Rectal smooth muscle tissue (tissue), 1 donor: ENCODE measurements around the gene FIGLA.
"Not testable (repeated sequence)": the region's sequence is repeated elsewhere in the genome, so short reads cannot be mapped to it uniquely, and the experiment has no call there.

ENCODE experiments used
- H3K27ac ChIP-seq: one replicate; pipeline ENCODE4 v1.7.0; 2013; ENCODE audit warnings: low read depth, low read length, inconsistent platforms
- H3K27me3 ChIP-seq: one replicate; pipeline ENCODE4 v1.7.0; 2013; ENCODE audit warnings: low read length; ENCODE audit not compliant: control insufficient read depth, insufficient read depth
- H3K36me3 ChIP-seq: one replicate; pipeline ENCODE4 v1.7.0; 2013; ENCODE audit warnings: low read length; ENCODE audit not compliant: control insufficient read depth, insufficient read depth
- H3K4me1 ChIP-seq: one replicate; pipeline ENCODE4 v1.7.0; 2013; ENCODE audit warnings: low read length; ENCODE audit not compliant: control insufficient read depth, insufficient read depth
- H3K4me3 ChIP-seq: one replicate; pipeline ENCODE4 v1.7.0; 2013; ENCODE audit warnings: low read length
- H3K9ac ChIP-seq: one replicate; pipeline ENCODE4 v1.7.0; 2013; ENCODE audit warnings: low read length

FIGLA gene

GRCh38 chr2:70806013-70806412, 15.6 kb upstream of the FIGLA start:
- H3K27ac ChIP-seq, result no peak overlapping the region
- no peak overlapping the region for H3K4me3 ChIP-seq
- H3K36me3 ChIP-seq, result no peaks in the 10 kb centered on the region
- no peaks in the 10 kb centered on the region for H3K4me1 ChIP-seq
- no peaks in the 10 kb centered on the region for H3K27me3 ChIP-seq
- H3K9ac ChIP-seq, result no peak overlapping the region

GRCh38 chr2:70801607-70802263, 11.3 kb upstream of the FIGLA start:
- Histone ChIP-seq H3K4me3 (no peak overlapping the region), H3K27ac (no peak overlapping the region), H3K4me1 (no peaks in the 10 kb centered on the region), H3K9ac (no peak overlapping the region), H3K36me3 (no peaks in the 10 kb centered on the region), H3K27me3 (no peaks in the 10 kb centered on the region)

DNA sequence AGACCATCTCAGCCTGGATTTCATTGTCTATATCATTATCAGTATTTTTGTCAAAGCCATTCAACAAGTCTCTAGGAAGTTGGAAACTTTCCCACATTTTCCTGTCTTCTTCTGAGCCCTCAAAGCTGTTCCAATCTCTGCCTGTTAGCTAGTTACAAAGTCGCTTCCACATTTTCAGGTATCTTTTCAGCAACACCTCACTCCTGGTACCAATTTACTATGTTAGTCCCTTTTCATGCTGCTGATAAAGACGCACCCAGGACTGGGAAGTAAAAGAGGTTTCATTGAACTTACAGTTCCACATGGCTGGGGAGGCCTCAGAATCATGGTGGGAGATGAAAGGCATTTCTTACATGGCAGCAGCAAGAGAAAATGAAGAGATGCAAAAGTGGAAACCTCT, 9.3 kb upstream of the FIGLA start:
- Histone ChIP-seq H3K27me3 (no peaks in the 10 kb centered on the region), H3K27ac (no peak overlapping the region), H3K4me1 (no peaks in the 10 kb centered on the region), H3K9ac (no peak overlapping the region), H3K36me3 (no peaks in the 10 kb centered on the region), H3K4me3 (no peak overlapping the region)

GRCh38 chr2:70797996-70798395, 7.6 kb upstream of the FIGLA start:
- H3K27me3 ChIP-seq, H3K36me3 ChIP-seq: not testable (repeated sequence)

DNA sequence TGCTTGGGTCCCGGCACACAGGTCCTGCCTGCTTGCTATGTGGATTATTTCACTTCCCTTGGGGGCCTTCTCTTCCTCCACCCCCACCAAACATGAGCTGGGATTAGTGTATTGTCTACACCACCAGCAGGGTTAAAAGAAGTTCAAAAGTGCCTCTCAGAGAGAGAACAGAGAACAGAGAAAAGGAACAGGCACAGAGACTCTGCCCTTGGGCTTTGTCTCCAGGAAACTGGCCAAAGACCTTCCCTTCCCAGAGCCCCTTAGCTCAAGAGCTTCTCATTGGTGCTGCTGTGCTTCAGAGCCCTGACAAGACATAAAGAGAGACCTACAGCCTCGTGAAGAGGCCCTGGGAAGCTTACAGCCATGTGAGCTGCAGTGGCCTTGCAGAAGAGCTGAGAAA, 7.1 kb upstream of the FIGLA start:
- Histone ChIP-seq H3K36me3 (no peaks in the 10 kb centered on the region), H3K4me3 (no peak overlapping the region), H3K27me3 (no peaks in the 10 kb centered on the region), H3K9ac (no peak overlapping the region), H3K4me1 (no peaks in the 10 kb centered on the region), H3K27ac (no peak overlapping the region)

More at GRCh38 chr2:70797996-70798395, 7.6 kb upstream of the FIGLA start:
- not testable (repeated sequence) for H3K4me3 ChIP-seq, H3K9ac ChIP-seq, H3K4me1 ChIP-seq, H3K27ac ChIP-seq

DNA sequence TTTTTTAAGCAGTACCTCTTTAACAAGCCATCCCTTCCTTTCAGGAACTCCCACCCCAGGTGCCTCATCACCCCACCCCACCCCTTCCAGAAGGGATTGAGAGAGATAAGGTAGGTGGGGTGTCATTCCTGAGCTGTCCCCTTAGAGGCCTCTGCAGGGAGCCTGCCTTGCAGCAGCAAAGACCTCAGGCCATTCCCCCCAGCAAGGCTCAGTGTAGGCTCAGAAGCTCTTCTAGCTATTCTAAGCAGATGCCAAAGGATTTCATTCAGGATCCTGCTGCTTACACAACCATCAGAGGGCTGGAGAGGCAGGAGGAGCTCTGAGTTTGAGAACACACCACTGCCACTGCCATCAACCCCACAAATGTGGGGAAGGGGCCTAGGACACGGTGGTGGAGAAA, 5.8 kb upstream of the FIGLA start:
- Histone ChIP-seq H3K36me3 (no peaks in the 10 kb centered on the region), H3K27me3 (no peaks in the 10 kb centered on the region), H3K4me3 (no peak overlapping the region), H3K27ac (no peak overlapping the region), H3K9ac (no peak overlapping the region), H3K4me1 (no peaks in the 10 kb centered on the region)

- Histone ChIP-seq H3K27me3 (no peaks in the 10 kb centered on the region), H3K4me3 (no peak overlapping the region), H3K36me3 (no peaks in the 10 kb centered on the region), H3K4me1 (no peaks in the 10 kb centered on the region), H3K27ac (no peak overlapping the region), H3K9ac (no peak overlapping the region)
These were observed 4.9 kb upstream of the FIGLA start for GRCh38 chr2:70795164-70795995.

DNA sequence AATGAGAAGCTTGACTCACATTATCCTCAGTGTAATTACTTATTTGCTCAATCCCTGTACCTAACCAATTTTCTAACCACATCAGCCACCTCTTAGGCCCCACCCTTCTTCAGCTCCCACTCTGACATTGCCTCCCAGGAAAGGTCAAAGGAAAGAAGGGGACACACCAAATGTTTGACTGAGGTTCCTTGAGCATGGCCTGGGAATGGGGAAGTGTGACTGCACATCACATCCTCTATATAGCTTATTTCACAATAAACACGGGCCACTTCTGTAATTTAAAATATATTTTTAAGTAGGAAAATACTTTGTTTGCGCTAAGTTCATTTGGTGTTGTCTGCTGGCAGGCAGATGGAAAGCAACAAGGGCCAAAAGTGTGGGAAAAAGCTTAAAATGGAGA, 3.0 kb upstream of the FIGLA start:
- Histone ChIP-seq H3K4me3 (no peak overlapping the region), H3K4me1 (no peaks in the 10 kb centered on the region), H3K9ac (no peak overlapping the region), H3K27ac (no peak overlapping the region), H3K36me3 (no peaks in the 10 kb centered on the region), H3K27me3 (no peaks in the 10 kb centered on the region)

GRCh38 chr2:70789304-70790135, 923 bp downstream of the FIGLA start:
- Histone ChIP-seq H3K27ac (no peak overlapping the region), H3K27me3 (no peaks in the 10 kb centered on the region), H3K9ac (no peak overlapping the region), H3K36me3 (no peaks in the 10 kb centered on the region), H3K4me1 (no peaks in the 10 kb centered on the region), H3K4me3 (no peak overlapping the region)

- Histone ChIP-seq H3K9ac (no peak overlapping the region), H3K27ac (no peak overlapping the region), H3K4me1 (no peaks in the 10 kb centered on the region), H3K27me3 (no peaks in the 10 kb centered on the region), H3K36me3 (no peaks in the 10 kb centered on the region), H3K4me3 (no peak overlapping the region)
These were observed 5.1 kb downstream of the FIGLA start for GRCh38 chr2:70785137-70785911.

DNA sequence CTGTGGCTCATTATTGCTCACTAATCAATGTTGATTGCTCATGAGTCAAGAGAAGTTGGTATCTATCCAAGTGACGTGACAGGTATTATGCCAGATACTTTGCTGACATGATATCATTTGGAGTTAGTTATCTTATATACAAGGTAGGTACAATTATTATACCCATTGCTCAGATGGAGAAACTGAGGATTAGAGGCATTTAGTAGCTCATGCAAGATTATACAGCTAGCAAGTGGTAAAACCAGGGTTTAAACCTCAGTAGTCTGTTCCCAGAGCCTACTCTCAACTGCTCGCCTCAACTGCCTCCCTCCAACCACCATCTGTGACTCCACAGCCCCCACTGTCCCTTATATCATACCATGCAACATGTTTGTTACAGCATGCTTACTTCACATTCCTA, 6.1 kb downstream of the FIGLA start:
- no peaks in the 10 kb centered on the region for H3K27me3 ChIP-seq

More for the DNA sequence above, 6.1 kb downstream of the FIGLA start:
- Histone ChIP-seq H3K9ac (no peak overlapping the region), H3K4me1 (no peaks in the 10 kb centered on the region), H3K27ac (no peak overlapping the region), H3K4me3 (no peak overlapping the region), H3K36me3 (no peaks in the 10 kb centered on the region)
